Measurements from ENCODE around the gene CDX2.
"Not testable (repeated sequence)": the region's sequence is repeated elsewhere in the genome, so short reads cannot be mapped to it uniquely, and the experiment has no call there.

Gene CDX2

GRCh38 chr13:27964741-27965323, 4.3 kb downstream of the CDX2 start:
- no peak for DNase-seq

GRCh38 chr13:27964206-27964605, 4.9 kb downstream of the CDX2 start:
- not testable (repeated sequence) for DNase-seq

GRCh38 chr13:27963491-27963890, 5.6 kb downstream of the CDX2 start:
- no peak for DNase-seq

DNA sequence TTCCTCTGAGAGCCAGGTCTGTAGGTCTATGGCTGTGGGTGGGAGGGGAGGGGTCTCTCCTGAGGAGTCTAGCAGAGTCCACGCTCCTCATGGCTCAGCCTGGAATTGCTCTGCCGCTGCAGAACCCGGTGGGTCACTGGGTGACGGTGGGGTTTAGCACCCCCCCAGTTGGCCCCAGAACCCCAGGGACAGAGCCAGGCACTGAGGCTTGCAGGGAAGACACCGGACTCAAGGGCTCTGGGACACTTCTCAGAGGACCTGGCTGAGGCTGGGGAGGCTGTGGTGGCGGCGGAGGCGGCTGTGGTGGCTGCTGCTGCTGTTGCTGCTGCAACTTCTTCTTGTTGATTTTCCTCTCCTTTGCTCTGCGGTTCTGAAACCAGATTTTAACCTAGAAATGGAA, 6.1 kb downstream of the CDX2 start:
- no peak for DNase-seq

DNA sequence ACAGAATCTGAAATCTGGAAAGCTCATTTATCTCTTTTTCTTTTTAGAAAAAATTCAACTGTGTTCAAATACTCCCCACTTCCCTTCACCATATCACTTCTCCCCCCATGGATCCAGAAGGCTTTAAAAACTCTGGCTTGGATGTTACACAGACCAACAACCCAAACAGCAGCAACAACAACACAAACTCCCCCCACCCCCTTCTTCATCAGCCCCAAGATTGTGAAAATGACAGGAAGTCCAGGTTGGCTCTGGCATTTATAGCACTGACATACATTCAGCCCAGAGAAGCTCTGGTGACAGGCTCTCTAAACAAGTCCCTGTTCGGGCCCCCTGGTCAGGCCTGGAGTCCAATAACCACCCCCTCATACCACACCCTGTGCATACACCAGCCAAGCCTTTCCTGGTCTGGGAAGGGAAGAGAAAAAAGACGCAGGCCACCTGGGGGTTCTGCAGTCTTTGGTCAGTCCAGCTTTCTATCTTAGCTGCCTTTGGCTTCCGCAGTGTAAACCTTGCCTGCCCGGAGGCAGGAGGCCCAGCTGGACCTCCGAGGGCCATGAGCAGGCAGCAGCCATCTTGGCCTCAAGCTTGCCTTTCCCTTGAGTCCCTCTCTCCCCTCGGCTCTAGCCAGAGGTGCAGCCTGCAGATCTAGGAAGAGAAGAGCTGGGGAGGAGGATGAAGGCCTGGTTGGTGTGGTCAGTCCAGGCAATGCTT, 6.8 kb downstream of the CDX2 start:
- no peak for DNase-seq

GRCh38 chr13:27961227-27962085, 7.7 kb downstream of the CDX2 start:
- no peak for DNase-seq

GRCh38 chr13:27960362-27961226, 8.5 kb downstream of the CDX2 start:
- no peak for DNase-seq

- DNase-seq = no peak
These were observed 9.1 kb downstream of the CDX2 start for GRCh38 chr13:27959976-27960361.

- DNase-seq = no peak
These were observed 12.4 kb downstream of the CDX2 start for GRCh38 chr13:27956576-27957300.

- DNase-seq = no peak
These were observed 14.0 kb downstream of the CDX2 start for GRCh38 chr13:27955014-27955591.

GRCh38 chr13:27954406-27954851, 14.7 kb downstream of the CDX2 start:
- DNase-seq = no peak

DNA sequence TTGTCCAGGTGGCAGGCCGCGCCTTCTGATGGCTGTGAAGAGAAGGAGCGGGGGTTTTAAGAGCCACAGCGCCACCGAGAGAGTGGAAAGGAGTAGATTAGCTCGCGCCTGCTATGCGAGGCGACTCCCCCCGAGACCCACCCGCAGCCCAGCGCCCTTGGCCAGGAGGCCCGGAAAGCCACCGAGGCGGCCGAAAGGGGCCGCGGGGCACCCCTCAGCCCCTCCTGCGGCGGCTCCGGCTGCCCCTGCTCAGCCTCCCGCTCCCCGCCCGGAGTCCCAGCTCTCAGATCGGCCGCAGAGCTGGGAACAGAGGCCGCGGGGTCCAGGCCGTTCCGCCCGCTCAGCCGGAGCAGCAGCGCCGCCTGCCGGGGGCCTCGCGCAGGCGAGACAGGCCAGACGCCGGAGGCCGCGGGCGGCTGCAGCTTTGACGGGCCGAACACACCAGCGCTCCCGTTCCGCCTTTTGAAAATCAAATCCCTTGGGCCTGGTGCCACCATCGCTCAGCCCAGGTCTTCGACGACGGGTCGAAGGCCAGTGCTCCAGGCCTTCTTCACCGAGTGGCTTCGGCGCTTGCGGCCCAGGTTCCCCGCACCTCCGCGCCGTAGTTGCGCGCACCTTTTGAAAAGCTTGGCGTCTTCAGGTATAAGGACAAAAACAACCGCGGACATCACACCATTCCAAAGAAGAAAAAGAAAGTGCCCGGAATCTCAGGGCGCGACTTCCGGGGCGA, 15.3 kb downstream of the CDX2 start:
- peak; percentile 4 for DNase-seq

DNA sequence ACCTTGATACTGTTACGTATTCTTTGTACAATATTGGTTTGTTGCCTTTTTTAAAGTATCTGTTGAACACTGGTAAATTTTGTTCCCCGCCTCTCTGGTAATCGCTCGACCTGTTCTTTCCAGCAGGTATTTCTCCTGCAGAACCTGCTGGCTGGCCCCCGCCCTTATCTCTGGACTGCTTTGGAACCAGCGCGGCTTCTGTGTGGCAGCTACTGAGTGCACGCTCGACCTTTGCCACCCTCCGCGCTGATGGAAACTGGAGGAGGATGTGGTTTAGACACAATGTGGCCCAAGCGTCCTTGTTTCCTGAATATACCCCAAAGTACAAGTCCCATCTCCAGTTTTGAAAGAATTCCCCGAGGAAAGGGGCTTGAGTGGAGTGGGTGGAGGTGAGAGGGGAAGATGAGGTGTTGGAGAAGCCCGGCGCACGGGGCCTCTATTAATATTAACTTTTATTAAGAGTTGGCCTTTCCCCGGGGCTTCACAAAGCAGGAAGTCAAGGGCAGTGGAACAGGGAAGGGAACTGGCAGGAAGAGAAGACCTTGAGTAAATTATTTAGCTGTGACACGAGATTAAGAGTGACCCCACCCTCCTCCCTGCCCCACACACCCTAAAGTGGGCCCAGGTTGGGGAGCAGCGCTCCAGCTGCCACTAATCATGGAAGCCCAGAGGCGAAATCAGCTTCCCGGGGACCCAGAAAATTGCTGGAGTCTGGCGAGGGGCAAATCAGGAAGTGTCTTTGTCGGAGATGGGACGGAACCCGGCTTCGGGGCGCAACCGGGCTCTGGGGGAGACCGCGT, 16.0 kb downstream of the CDX2 start:
- DNase-seq = no peak

DNA sequence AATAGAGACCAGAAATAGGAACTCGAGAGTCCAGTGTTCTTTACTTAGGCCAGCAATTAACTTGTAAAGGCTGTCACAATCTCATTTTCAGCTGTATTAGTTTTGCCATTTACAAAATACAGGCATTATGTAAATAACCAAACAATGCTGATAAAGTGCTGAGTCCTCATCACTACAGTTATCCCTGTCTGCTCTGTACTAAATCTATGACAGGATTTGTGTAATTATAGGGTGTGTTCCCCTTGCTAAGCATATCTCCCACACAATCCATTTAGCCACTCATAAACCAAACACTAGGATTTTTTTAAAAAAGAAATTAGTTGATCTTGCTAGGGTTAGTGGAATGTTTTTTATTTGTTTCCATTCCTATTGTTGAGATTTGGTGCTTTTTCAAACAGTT, 26.1 kb downstream of the CDX2 start:
- DNase-seq = no peak

GRCh38 chr13:27933580-27934328, 35.4 kb downstream of the CDX2 start:
- no peak for DNase-seq

DNA sequence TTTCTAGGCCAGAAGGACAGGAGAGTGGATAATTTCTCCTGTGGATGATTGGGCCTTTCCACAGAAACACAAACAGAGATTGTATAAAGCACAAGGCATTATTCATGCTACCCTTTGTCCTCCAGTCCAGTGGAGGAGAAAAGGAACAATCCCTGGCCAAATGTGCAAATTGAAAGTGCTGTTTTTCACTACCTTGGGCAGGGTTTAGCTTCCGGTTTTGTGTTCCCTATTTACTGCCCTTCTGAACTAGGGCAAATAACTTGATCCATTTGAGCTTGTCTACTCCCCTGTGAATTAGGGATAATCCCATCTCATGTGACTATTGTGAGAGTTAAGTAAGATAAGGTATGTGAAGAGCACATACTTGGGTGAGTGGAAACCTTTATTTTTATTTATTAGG, 36.0 kb downstream of the CDX2 start:
- no peak for DNase-seq

DNA sequence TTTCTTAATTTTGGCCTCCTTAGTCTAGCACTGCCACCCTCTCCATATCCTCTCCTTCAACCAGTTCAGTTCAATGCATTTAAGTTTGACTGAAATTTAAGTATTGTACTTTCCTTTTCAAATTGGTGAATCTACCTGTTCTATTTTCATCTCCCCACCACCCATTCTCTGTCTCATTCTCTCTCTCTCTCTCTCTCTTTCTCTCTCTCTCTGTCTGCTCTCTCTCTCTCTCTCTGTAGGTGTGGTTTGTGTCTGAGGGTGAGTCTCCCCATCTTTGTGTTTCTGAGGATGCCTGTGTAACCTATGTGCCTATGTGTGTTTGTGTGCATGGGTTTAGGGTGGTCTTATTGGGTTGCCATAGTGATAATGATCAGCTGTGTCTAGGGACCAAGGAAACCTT, 39.2 kb downstream of the CDX2 start:
- DNase-seq = no peak

DNA sequence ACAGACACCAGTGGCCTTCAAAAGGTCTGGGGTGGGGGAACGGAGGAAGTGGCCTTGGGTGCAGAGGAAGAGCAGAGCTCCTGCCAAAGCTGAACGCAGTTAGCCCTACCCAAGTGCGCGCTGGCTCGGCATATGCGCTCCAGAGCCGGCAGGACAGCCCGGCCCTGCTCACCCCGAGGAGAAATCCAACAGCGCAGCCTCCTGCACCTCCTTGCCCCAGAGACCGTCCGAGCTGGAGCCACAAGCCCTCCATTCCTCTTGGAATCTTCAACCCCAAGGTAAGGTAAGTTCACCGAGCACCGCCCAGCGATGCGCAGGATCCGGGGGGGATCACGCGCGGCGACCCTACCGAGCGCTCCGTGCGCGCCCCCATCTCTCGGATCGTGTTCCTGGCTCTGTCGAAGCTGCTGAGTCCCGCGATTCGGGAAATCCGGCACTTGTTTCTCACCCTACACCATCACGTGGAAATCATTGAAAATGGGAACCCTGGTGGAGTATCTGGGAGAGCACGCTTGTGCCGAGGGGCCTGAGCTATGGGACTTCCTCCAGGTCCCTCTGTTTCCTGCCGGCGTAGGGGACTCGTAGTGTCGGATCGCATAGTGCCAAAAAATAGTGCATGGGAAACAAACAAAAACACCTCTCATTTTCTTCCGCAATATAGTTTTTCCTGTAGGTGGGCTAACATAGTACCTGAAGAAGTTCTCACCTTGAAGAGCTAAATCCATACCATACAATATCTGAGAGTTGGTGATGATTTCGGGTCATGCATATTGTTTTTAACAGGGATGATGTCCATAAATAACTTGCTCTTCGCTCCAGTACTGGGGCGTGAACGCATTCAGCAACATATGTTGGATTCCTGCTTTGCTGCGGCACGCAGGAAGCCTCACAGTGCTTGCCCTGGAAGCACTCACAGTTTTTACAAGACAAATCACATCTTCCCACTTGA, 40.0 kb downstream of the CDX2 start:
- DNase-seq = no peak
